LNCaP clone FGC (cell line): ENCODE results near the gene SQOR.

Experiments used
- DNase-seq: peaks from one replicate; pipeline ENCODE4 v3.0.0-alpha.2; 2011; ENCODE audit warnings: low read depth
- H3K4me3 ChIP-seq: 2 replicates; pipeline ENCODE4 v1.5.1; 2011; ENCODE audit warnings: mild to moderate bottlenecking, low read depth, low read length, control low read depth
- TF ChIP-seq, protein P1 (sequence below): IDR thresholded peaks from 2 replicates; pipeline ENCODE4 v1.5.1; 2012; ENCODE audit warnings: mild to moderate bottlenecking; ENCODE audit not compliant: control insufficient read depth, insufficient read depth; ENCODE audit errors: extremely low read depth

SQOR gene

DNA sequence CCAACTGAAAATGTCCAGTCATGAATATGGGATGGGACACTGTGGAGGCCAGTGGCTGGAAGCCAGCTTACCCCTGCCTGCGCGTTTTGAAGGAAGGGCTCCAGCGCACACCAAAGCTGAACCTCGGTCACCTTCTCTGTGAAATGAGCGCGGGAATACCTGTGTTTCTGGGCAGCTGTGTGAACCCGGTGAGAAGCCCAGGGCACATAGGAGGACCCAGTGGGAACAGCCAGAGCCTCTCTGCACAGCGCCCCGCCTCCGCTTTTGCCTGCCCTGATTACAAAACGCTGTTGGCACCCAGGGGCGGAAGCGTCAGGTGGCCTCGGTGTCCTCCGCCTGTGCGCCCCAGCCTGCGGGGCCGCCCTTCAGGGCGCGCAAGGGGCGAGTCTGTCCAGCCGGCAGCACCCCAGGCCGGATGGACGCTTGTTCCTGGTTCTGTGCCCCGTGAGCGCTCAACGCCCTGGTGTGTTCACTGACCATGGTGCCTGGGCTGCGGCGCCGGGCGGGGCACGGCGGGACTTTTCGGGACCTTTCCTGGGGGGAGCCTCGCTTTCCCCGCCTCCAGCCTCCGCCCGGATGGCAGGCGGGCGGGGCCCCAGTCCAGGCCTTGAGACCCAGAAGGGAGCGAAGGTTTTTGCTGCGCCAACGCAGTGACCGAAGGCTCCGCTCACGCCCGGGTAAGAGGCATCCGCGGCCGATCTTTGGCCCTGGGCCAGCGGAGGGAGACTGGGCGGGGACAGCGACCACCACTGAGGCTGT, at the start of gene SQOR:
Gene SQOR, plus strand, starts transcription at position 598 of the 759 bp plus-strand sequence. CDS start 23,895 bp downstream, outside the sequence.
- peak within 1 kb of the TSS; percentile 71 for H3K4me3 ChIP-seq
- TF ChIP-seq, protein P1, sequence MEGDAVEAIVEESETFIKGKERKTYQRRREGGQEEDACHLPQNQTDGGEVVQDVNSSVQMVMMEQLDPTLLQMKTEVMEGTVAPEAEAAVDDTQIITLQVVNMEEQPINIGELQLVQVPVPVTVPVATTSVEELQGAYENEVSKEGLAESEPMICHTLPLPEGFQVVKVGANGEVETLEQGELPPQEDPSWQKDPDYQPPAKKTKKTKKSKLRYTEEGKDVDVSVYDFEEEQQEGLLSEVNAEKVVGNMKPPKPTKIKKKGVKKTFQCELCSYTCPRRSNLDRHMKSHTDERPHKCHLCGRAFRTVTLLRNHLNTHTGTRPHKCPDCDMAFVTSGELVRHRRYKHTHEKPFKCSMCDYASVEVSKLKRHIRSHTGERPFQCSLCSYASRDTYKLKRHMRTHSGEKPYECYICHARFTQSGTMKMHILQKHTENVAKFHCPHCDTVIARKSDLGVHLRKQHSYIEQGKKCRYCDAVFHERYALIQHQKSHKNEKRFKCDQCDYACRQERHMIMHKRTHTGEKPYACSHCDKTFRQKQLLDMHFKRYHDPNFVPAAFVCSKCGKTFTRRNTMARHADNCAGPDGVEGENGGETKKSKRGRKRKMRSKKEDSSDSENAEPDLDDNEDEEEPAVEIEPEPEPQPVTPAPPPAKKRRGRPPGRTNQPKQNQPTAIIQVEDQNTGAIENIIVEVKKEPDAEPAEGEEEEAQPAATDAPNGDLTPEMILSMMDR, result no peak
- peak; percentile 57 for DNase-seq

DNA sequence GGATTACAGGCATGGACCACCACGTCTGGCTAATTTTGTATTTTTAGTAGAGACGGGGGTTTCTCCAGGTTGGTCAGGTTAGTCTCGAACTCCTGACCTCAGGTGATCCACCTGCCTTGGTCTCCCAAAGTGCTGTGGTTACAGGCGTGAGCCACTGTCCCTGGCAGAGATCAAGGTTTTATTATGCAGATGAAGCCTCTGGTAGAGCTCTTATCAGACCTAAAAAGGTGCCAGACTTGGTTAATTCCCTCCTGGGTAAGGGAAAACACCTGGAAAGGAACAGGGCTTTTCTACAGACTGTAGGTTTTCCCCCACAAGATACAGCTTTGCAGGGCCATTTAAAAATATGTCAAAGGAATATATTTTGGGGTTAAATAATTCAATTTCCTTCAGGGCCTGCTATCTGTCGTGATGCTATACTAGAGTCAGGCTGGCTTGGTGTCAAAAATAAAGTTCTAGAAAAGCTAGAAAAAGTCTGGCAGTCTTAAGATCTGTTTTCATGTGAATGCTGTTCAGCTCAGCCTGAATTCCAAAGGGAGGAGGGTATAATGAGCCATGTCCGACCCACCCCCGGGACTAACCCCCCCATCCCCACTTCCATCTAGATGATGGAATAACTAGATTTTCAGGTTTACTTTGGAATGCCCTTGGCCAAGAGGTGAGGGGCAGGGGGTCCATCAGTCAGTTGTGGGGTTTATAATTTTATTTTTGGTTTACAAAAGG, 49.6 kb upstream of the SQOR start:
- TF ChIP-seq, protein P1, result no peak
- no peak overlapping the region; the same call in 1 of the 2 replicates for H3K4me3 ChIP-seq
- no peak for DNase-seq

- H3K4me3 ChIP-seq, result peak overlapping the region; percentile 96
- no peak for DNase-seq
- TF ChIP-seq, protein P1, result no peak
Measured at GRCh38 chr15:45586125-45586524, 48.7 kb upstream of the SQOR start.

GRCh38 chr15:45586601-45587094, 48.2 kb upstream of the SQOR start:
- H3K4me3 ChIP-seq, result peak overlapping the region; percentile 96
- DNase-seq, result no peak
- TF ChIP-seq, protein P1, result no peak

- TF ChIP-seq, protein P1, result no peak
- peak within 1 kb of the TSS; percentile 96 for H3K4me3 ChIP-seq
- peak; percentile 78 for DNase-seq
Measured at GRCh38 chr15:45587095-45587862, 47.5 kb upstream of the SQOR start, which contains the start of gene BLOC1S6. Gene BLOC1S6 (plus strand): TSS chr15:45587379. CDS start chr15:45587444, 65 bp downstream.

- TF ChIP-seq, protein P1, result no peak
- DNase-seq, result no peak
- peak overlapping the region; percentile 96 for H3K4me3 ChIP-seq
Measured at GRCh38 chr15:45587863-45588170, 47.0 kb upstream of the SQOR start.
